Transverse colon (tissue), 3 donors: ENCODE measurements around the gene MAGEB1.

ENCODE experiments used
- EP300 ChIP-seq: sonication (generic); formaldehyde crosslinking; IDR thresholded peaks from one replicate; pipeline ENCODE4 v1.6.1; 2017; ENCODE audit warnings: antibody characterized with exemption, low read depth
- TF ChIP-seq, protein P1 (sequence below), 5 experiments: fragments of 200-600 bp in 3 of 5; fragments of 450-650 bp in 2 of 5; sonication (generic) in 3 of 5; IDR thresholded peaks; 1 replicate in 2 of 5; 2 replicates in 3 of 5; pipeline ENCODE4 v1.5.1; 2016 to 2017; ENCODE audit warnings: antibody characterized with exemption in 5 of 5, inconsistent platforms in 3 of 5, mild to moderate bottlenecking in 2 of 5, moderate library complexity in 1 of 5

DNA sequence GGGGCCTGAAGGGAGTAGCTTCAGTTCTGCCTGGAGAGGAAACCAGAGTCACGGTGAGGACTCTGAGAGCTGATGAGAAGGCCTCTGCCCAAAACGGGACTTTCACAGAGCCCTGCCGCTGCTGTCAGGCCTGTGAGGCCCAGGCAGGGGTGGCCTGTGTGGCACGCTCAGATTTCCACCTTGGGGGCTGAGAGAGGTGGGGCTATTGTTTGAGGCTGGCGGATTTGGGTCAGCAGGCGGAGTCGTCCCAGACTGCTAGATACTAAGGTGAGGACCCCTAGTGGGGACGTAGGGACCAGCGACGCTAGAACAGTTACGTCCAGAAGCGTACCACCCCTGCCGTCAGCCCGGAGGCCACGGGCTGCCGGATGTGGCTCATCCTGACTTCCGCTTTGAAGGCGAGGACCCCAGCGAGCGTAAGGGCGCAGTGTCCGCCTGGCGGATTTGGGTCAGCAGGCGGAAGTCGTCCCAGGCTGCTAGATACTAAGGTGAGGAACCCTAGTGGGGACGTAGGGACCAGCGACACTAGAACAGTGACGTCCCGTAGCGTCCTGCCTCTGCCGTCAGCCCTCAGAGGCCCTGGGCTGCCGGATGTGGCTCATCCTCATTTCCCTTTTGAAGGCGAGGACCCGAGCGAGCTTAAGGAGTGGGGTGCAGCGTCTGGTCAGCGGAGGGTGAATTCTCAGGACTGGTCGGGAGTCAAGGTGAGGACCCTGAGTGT is at the start of gene MAGEB1:
- TF ChIP-seq EP300: no peak
- TF ChIP-seq, protein P1, sequence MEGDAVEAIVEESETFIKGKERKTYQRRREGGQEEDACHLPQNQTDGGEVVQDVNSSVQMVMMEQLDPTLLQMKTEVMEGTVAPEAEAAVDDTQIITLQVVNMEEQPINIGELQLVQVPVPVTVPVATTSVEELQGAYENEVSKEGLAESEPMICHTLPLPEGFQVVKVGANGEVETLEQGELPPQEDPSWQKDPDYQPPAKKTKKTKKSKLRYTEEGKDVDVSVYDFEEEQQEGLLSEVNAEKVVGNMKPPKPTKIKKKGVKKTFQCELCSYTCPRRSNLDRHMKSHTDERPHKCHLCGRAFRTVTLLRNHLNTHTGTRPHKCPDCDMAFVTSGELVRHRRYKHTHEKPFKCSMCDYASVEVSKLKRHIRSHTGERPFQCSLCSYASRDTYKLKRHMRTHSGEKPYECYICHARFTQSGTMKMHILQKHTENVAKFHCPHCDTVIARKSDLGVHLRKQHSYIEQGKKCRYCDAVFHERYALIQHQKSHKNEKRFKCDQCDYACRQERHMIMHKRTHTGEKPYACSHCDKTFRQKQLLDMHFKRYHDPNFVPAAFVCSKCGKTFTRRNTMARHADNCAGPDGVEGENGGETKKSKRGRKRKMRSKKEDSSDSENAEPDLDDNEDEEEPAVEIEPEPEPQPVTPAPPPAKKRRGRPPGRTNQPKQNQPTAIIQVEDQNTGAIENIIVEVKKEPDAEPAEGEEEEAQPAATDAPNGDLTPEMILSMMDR (IDR thresholded peaks at IDR 0.05): no peak
